ENCODE results near the gene TSHZ3.

TSHZ3 gene

DNA sequence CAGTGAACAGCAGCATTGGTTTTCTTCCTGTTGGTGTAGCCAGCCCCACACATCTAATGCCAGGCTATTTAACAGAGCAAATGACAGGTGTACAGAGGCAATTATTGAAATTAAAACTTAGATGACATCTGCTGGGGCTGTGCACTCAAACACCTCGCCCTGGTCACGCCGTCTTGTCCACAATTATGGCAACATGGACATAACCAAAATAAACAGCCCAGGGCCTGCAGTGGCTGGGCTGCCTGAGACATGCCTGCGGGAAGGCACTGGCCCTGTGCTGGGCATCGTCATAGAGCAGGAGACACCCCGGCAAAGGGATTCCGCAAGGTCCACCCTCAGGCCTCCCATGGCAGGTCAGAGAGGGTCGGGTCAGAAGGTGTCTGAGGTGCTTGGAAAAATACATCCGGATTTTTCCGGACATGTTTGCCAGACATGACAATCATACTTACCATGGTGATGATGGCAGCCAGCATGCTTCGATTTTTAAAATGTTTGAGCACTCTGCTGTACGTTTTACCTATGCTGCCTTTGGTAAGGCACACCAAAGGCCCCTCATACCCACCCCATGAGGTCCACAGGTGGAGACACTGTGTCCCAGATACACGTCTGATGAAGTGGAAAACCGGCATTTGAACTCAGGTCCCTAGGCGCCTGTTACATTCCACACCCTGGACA is 47.8 kb downstream of the TSHZ3 start:
- intact Hi-C loops (cut with DNase I) = no loop called here
- peak in 1 of 42 donors; percentile 24 for DNase-seq

DNA sequence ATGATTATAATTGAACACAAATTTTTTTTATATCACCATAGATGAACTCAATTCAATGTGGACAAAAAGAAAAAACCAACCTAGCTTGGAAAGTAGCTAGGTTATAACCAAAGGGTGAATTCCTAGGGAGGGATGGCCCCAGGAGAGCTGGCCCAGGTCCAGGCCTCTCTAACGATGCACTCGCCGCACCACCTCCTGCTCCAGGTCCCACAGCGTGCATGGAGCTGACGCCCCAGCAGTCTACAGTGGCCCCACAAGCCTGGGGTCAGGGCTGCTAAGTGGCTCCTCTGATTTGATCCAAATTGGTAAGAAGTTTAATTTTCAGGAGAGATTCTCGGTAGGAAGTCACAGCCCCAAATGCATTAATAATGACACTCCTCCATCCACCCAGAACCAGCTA is 48.8 kb downstream of the TSHZ3 start:
- DNase-seq = no peak

DNA sequence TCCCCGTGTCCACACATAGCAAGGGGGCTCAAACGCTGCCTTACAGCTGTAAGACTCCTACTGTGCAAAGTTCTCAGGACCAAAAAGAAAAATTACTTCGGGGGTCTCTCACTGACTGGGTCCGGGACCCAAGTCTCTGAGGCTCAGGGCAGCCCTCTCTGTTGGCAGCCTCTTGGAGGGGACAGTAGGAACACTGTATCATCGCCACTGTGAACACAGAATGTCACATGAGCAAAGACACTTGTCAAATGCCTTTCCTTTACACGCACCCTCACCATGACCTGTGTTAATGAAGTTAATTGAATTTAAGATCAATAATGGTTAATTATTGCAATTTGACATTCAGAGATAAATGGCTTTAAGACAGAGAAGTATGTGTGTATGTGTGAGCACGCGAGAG is 49.6 kb downstream of the TSHZ3 start:
- intact Hi-C loops (cut with DNase I) = no loop called here
- DNase-seq = no peak

More for the DNA sequence above, 48.8 kb downstream of the TSHZ3 start:
- intact Hi-C loops (cut with DNase I) = no loop called here

GRCh38 chr19:31297991-31298390 is 51.2 kb downstream of the TSHZ3 start:
- intact Hi-C loops (cut with DNase I) = no loop called here
- no peak for DNase-seq

DNA sequence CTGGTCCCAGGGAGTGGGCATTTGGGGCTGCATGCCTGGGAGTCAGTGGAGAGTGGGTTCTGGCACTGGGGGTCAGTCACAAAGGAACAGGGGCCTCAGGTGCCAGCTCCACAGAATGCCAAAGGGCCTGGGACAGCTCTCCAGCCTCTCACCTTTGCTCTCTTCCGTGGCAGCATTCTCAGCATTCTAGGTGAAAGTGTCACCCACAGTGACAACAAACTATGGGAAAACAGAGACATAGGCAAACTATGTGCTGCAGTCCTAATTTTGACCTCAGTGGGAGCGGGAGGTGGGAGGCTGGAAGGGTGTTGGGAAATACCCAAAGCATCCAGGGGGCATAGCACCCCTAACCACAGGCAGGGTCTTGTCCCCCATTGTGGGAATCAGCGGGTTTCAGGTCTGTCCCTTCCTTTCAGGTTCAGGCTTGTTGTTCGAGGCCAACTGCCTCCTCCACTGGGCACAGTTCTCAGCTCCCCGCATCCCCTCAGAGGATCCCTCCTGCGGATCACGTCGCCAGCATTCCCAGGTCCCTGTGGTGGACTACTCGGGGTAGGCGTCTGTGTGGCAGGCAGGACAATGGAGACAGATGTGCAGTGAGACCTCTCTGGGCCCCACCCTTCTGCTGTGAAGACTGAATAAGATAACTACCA is 52.4 kb downstream of the TSHZ3 start:
- DNase-seq = no peak
- intact Hi-C loops (cut with DNase I) = no loop called here

DNA sequence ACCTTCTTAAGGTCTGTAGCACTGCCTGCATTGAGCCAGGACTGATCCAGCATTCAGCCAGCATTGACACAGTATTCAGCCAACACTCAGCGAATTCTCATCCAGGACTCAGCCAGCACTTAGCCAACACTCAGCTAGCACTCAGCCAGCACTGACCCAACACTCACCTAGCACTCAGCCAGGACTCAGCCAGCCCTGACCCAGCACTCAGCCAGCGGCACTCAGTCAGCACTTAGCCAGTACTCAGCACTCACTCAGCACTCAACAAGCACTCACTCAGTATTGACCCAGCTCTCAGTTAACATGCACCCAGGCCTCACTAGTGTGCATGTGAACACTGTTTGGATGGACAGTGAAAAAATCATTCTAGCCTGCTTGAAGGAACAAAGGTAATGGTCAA is 55.0 kb downstream of the TSHZ3 start:
- DNase-seq = no peak
- intact Hi-C loops (cut with DNase I) = no loop called here

- intact Hi-C loops (cut with DNase I) = no loop called here
- DNase-seq = no peak
Observed at GRCh38 chr19:31292639-31293185, 56.5 kb downstream of the TSHZ3 start.

GRCh38 chr19:31290931-31291590 is 58.2 kb downstream of the TSHZ3 start:
- DNase-seq = peak in 19 of 42 donors; percentile 18 to 70 (median 31)
- intact Hi-C loops (cut with DNase I) = no loop called here

GRCh38 chr19:31289976-31290375 is 59.3 kb downstream of the TSHZ3 start:
- DNase-seq = no peak
- intact Hi-C loops (cut with DNase I) = no loop called here

GRCh38 chr19:31289381-31289880 is 59.8 kb downstream of the TSHZ3 start:
- DNase-seq = no peak
- intact Hi-C loops (cut with DNase I) = no loop called here

GRCh38 chr19:31286491-31286890 is 62.7 kb downstream of the TSHZ3 start:
- intact Hi-C loops (cut with DNase I) = no loop called here
- DNase-seq = no peak

GRCh38 chr19:31285744-31286143 is 63.5 kb downstream of the TSHZ3 start:
- intact Hi-C loops (cut with DNase I) = no loop called here
- DNase-seq = peak in 1 of 42 donors; percentile 11

DNA sequence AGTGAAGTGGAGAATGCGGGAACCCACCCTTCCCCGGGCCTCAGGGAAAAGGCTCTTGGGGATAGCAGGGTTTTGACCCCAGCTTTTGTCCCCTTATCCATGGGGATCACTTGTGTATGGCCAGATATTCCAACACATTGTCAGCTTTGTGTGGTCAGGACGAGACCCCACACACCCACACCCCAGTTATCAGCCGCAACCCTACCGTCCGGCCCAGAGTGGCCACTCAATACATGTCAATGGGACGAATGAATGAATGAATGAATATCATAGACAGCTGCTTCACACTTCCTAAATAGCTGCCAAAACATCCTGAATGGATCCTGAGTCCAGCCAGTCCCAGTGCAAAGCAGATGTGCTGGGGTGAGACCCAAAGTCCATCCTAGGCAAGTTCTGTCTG is 64.6 kb downstream of the TSHZ3 start:
- no peak for DNase-seq
- intact Hi-C loops (cut with DNase I) = no loop called here

DNA sequence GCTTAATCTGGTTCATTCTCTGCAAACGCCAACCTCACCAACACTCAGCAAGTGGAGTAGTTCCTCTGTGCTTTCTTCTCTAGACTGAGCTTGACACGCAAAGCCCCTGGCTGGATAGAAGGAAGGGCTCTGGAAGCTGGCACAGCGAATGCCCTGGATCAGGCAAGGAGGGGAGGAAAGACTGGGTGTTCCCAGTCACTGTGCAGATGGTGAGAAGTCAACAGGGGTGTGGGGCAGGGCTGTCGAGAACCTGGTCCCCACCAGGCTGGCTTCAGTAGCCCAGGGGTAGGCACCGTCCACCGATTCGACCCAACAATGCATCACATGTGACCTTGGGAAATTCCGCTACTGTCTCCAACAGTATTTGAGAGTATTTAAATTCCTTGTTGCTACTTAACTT is 65.5 kb downstream of the TSHZ3 start:
- no peak for DNase-seq
- intact Hi-C loops (cut with DNase I) = no loop called here

GRCh38 chr19:31282346-31282745 is 66.9 kb downstream of the TSHZ3 start:
- no peak for DNase-seq
- intact Hi-C loops (cut with DNase I) = no loop called here

DNA sequence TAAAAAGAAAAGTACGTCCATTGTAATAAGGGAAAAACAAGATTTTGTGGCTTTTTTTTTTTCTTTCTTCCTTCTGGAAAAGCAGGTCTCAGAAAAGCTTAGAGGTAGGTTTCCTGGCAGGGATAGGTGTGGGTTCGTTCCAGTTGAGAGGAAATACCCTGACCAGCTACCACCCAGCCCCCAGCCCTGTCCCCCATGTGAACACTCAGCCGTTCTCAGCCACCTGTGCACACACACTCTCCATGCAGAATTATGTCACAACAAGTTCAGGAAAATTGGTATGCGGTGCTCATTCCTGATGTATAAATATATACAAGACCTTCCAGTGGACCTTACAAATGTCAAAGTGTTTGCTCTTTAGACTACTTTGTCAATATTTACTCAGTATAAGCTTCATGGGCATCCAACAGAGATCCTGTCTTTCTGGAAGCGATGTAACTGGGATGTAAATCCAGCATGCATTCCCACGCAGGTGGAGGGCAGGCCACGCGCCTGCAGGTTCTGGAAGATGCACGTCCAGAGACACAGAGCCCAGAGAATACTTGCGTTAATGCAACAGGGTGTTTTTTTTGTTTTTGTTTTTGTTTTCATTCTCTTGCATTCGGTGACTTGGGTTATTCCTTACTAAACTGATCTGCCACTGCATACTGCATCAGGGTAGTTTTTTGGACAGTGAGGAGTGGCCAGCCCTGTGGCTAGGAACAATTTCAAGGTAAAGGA is 68.8 kb downstream of the TSHZ3 start:
- no peak for DNase-seq
- intact Hi-C loops (cut with DNase I) = no loop called here

DNA sequence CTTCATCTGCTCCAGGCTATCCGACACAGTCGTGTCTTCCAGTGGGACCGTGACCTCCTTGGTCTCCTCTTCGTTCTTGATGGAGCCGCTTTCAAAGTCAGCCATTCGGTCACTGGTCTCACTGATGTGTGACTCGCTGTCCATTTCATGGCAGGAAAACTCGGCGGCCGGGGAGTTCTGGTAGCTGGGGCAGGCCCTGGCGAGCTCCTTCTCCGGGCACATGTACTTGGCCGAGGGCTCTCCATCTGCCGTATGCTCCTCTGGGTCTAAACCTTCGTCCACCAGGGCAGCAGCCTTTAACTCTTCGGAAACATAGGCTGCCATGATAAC is 69.8 kb downstream of the TSHZ3 start:
- intact Hi-C loops (cut with DNase I) = no loop called here
- no peak for DNase-seq

DNA sequence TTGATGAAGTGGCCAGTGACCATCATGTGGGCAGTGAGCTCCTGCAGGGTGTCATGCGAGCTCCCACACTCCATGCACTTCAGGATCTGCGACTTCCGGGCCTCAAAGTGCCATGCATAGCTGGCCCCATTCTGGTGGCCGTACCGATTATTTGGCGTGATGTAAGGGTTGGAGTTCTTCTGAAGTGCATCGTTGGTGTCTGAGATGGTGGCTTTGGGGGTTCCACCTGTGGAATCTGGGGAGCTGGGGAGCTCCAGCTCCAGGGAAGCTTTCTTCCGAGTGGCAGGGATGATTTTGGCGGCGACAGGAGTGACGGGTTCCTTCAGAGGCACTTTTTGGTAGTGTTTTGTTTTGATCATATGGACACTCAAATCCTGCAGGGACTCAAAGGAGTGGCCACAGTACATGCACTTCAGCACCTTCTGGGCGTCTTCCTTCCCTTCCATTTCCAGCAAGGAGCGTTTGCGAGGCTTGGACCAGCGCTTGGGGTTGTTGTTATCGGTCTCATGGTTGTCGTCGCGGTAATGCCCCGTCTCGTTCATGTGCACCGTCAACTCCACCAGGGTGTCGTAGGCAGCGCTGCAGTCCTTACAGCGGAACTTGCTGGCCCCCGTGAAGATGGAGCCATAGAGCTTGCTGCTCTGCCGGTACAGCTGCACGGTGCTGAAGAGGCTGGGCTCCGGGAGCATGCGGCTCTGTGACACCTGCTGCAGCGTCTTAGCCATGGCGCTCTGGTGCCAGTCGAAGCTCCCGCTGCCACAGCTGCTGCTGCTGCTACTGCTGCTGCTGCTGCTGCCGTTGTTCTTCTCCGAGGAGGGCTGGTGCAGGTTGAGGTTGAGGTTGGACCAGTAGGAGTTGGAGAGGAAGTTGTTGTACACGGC is 70.4 kb downstream of the TSHZ3 start:
- intact Hi-C loops (cut with DNase I) = no loop called here

DNA sequence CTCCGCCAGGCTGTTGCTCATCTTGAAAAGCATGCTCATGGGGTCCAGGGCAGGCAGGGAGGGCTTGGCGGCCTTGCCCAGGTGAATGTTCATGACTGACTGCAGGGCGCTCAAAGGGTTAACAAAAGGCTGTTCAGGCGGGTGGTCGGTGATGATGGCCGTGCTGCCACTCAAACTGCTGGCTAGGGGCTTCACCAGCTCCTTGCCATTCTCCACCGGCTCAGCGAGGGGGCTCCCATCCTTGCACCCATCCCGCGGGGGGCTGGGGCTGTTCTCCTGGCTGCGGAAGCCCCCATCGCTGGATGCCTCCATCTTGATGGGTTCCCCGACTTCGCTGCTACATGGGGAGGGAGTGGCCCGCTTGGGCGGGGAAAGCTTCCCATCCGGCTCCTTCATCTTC is 71.7 kb downstream of the TSHZ3 start:
- DNase-seq = no peak
- intact Hi-C loops (cut with DNase I) = no loop called here

More for the DNA sequence above, 70.4 kb downstream of the TSHZ3 start:
- DNase-seq = no peak
